Measurements from ENCODE around the gene UBXN4. TPM values are rescaled to one million over a fixed set of nuclear protein-coding genes. Genes with fewer than 3 reads are reported as not detected.

The UBXN4 gene
- 112 and 113 TPM in 2 replicates for total RNA-seq
- 78.6 TPM for total RNA-seq (2013)
- 41.7 and 60.8 TPM in 2 replicates for polyA plus RNA-seq
- 21.3 and 33.0 TPM in 2 replicates for polyA minus RNA-seq

GRCh38 chr2:135741395-135742324, at the start of gene UBXN4:
UBXN4 (plus strand) TSS chr2:135741855; CDS start chr2:135741930, 75 bp downstream.
- Histone ChIP-seq H3K79me2 (ENCODE audit: control insufficient read depth, insufficient read depth, low read length) (peaks cover 35% of the 10 kb centered on the region), H3K4me3 (ENCODE audit: control extremely low read depth in 1 of 5, extremely low read depth in 1 of 5, insufficient read depth in 1 of 5, low read depth in 2 of 5, low read length in 4 of 5) (peak within 1 kb of the TSS; percentile 76 to 94 (median 91)), H4K20me1 (ENCODE audit: control insufficient read depth, insufficient read depth, low read length, poor library complexity, severe bottlenecking) (peaks cover 4% of the 10 kb centered on the region), H3K27ac (ENCODE audit: low read length in 2 of 2) (peak within 1 kb of the TSS; percentile 94 to 95), H2AFZ (ENCODE audit: insufficient read depth, low read depth, low read length, poor library complexity, severe bottlenecking) (peak within 1 kb of the TSS; percentile 83), H3K36me3 (replicated peaks in 1 of 2; ENCODE audit: control extremely low read depth in 1 of 2, control insufficient read depth in 1 of 2, extremely low read depth in 1 of 2, insufficient read depth in 2 of 2, low read length in 1 of 2) (peaks cover 0 to 6% of the 10 kb centered on the region in 2 experiments), H3K9ac (ENCODE audit: low read length) (peak within 1 kb of the TSS; percentile 82), H3K9me3 (ENCODE audit: control extremely low read depth in 1 of 3, control insufficient read depth in 2 of 3, insufficient read depth in 1 of 3, low read length in 2 of 3) (no peaks in the 10 kb centered on the region), H3K27me3 (replicated peaks in 1 of 4; ENCODE audit: control extremely low read depth in 1 of 4, control insufficient read depth in 3 of 4, insufficient read depth in 4 of 4, low read length in 3 of 4) (no peaks in the 10 kb centered on the region), H3K4me1 (ENCODE audit: control insufficient read depth in 2 of 2, insufficient read depth in 2 of 2, low read length in 2 of 2) (peaks cover 9 to 17% of the 10 kb centered on the region in 2 donors), H3K4me2 (replicated peaks; ENCODE audit: low read depth, low read length, poor library complexity, severe bottlenecking) (peak within 1 kb of the TSS; percentile 86)
- TF ChIP-seq CTCF (IDR thresholded peaks at IDR 0.05), result peak; percentile 35
- TF ChIP-seq EZH2 (IDR thresholded peaks at IDR 0.05; ENCODE audit: borderline replicate concordance, insufficient read depth, low read depth, low read length, poor library complexity, severe bottlenecking), result no peak
- peaks cover 38% of the 10 kb centered on the region for H3K4me1 Mint-ChIP-seq
- ChIA-PET POLR2A (interaction anchor here (0.7 to 1.0 kb wide), 2 partner anchors 694 to 1537 kb away, joined by 4 to 7 read pairs; no protein-coding TSS in a partner anchor), CTCF (interaction anchor here (2.2 kb wide), 1 partner anchor 56 kb away, joined by 9 read pairs; no protein-coding TSS in a partner anchor)
- intact Hi-C loops (cut with micrococcal nuclease), result loop anchor here (1.0 to 2.0 kb wide), 4 partner anchors 135 to 823 kb away; partner anchors contain the start of genes CCNT2, MCM6 and RAB3GAP1
- H3K9me3 Mint-ChIP-seq (ENCODE audit: insufficient read depth), result no peaks in the 10 kb centered on the region
- peak; percentile 87 for ATAC-seq (ENCODE audit: low read depth)
- DNase-seq, result peak; percentile 98
- peak within 1 kb of the TSS; percentile 96 for H3K27ac Mint-ChIP-seq
- 1% methylated on average over 93 of the region's 93 CpGs for WGBS (ENCODE audit: insufficient coverage)
- peak within 1 kb of the TSS; percentile 93 for H3K4me3 Mint-ChIP-seq
- no peaks in the 10 kb centered on the region for H3K27me3 Mint-ChIP-seq
